Spleen (tissue), 7 donors: Measurements from ENCODE around the gene KMT2E.

Experiments used
- CTCF ChIP-seq, 11 experiments: fragments of 200-600 bp in 7 of 11; fragments of 450-650 bp in 4 of 11; sonication (generic) in 4 of 11; IDR thresholded peaks in 8 of 11; conservative IDR thresholded peaks in 3 of 11; 1 replicate in 7 of 11; 2 replicates in 4 of 11; pipeline versions ENCODE4 v1.4.0 to v1.8.0; 2016 to 2021; ENCODE audit warnings: antibody characterized with exemption in 11 of 11, inconsistent platforms in 4 of 11, mild to moderate bottlenecking in 1 of 11
- POLR2A ChIP-seq, 3 donors: fragments of 450-650 bp; IDR thresholded peaks; one replicate each; pipeline ENCODE4 v1.5.1; 2017; ENCODE audit warnings: antibody characterized with exemption in 3 of 3, mild to moderate bottlenecking in 1 of 3
- donor health status: DM: no; HTN: no; CAD: no; lungs with moderate emphysema.
- donor health status: DM: no; HTN: no; CAD: no.
- donor health status: DM: no; HTN: no; CAD: no.

GRCh38 chr7:104976966-104977636, 36.9 kb upstream of the KMT2E start:
- TF ChIP-seq POLR2A (IDR thresholded peaks at IDR 0.05) (no peak), CTCF (IDR thresholded peaks at IDR 0.05 in 8 of 11, conservative IDR thresholded peaks at IDR 0.05 in 3 of 11) (no peak)
